Sigmoid colon (tissue), 4 donors: ENCODE measurements around the gene AIPL1.

Experiments
- CTCF ChIP-seq, 4 experiments: fragments of 450-650 bp in 3 of 4; fragments of 200-600 bp in 1 of 4; IDR thresholded peaks; one replicate each; pipeline ENCODE4 v1.5.1; 2016 to 2019; ENCODE audit warnings: antibody characterized with exemption in 4 of 4, mild to moderate bottlenecking in 3 of 4, moderate library complexity in 2 of 4
- POLR2AphosphoS5 ChIP-seq, 4 donors: sonication (generic); formaldehyde crosslinking; IDR thresholded peaks; one replicate each; pipeline ENCODE4 v1.6.1; 2017; ENCODE audit warnings: antibody characterized with exemption in 4 of 4

GRCh38 chr17:6467567-6467966, 32.6 kb upstream of the AIPL1 start:
- no peak for TF ChIP-seq CTCF (IDR thresholded peaks at IDR 0.05)
- TF ChIP-seq POLR2AphosphoS5 (IDR thresholded peaks at IDR 0.05) = no peak
